Hepatocyte (in vitro differentiated cells): Measurements from ENCODE around the gene DUOXA2.

Experiments used
- EZH2 ChIP-seq: fragments of 200-600 bp; sonication (generic); IDR thresholded peaks from 2 replicates; pipeline ENCODE4 v1.6.1; 2016; ENCODE audit warnings: antibody characterized with exemption, mild to moderate bottlenecking, borderline replicate concordance
- TF ChIP-seq, protein P1 (sequence below): fragments of 200-600 bp; sonication (generic); IDR thresholded peaks from 2 replicates; pipeline ENCODE4 v1.5.1; 2016; ENCODE audit warnings: antibody characterized with exemption, mild to moderate bottlenecking; ENCODE audit not compliant: poor library complexity

DNA sequence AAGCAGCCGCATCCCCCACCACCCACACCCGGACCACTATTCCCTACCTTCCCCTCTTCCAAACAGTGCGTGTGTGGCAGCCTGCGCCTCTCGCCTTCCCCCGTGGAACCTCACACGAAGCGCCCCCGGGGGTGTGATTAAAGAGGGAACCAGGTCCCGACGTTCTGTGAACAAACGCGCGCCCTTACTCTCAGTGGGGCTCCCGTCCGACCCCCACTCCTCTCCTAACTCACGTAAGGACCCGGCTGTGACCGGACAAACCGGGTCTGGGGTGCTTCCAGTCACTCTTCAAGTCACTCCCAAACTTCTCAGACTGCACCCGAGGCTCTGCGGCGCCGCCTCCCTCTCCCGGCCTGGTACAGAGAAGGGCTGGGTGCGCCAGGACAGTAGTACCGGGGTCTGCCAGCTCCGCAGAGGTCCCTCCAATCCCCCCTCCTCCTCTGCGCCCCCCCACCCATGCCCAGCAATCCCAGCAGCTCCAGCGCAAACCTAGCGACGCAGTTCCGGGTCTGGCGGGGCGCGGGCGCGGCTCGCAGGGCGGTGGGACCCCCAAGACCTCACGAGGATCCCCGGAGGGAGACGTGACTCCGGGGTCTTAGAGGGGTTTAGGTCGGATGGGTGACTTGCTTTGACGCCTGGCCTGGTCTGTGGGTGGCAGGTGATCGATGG, 15.0 kb downstream of the DUOXA2 start:
- TF ChIP-seq, protein P1, sequence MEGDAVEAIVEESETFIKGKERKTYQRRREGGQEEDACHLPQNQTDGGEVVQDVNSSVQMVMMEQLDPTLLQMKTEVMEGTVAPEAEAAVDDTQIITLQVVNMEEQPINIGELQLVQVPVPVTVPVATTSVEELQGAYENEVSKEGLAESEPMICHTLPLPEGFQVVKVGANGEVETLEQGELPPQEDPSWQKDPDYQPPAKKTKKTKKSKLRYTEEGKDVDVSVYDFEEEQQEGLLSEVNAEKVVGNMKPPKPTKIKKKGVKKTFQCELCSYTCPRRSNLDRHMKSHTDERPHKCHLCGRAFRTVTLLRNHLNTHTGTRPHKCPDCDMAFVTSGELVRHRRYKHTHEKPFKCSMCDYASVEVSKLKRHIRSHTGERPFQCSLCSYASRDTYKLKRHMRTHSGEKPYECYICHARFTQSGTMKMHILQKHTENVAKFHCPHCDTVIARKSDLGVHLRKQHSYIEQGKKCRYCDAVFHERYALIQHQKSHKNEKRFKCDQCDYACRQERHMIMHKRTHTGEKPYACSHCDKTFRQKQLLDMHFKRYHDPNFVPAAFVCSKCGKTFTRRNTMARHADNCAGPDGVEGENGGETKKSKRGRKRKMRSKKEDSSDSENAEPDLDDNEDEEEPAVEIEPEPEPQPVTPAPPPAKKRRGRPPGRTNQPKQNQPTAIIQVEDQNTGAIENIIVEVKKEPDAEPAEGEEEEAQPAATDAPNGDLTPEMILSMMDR: no peak
- peak; percentile 51 for TF ChIP-seq EZH2
